H1 (cell line): Measurements from ENCODE around the gene HP1BP3. TPM values are rescaled to one million over a fixed set of nuclear protein-coding genes. Genes with fewer than 3 reads are reported as not detected.

Experiments used
- CTCF ChIA-PET: fragments of 300-600 bp; sonication (Branson Sonifier 250); formaldehyde crosslinking; loops from one replicate; lab custom pipeline; 2021; ENCODE audit not compliant: partially characterized antibody; lab: Charles Lee
- POLR2A ChIA-PET: fragments of 300-600 bp; sonication (Branson Sonifier 250); formaldehyde crosslinking; loops from one replicate; lab custom pipeline; 2021; ENCODE audit warnings: inconsistent platforms; ENCODE audit not compliant: partially characterized antibody; lab: Charles Lee
- DNase-seq, 2 experiments: peaks; one replicate each; pipeline versions ENCODE4 v3.0.0 to v3.0.0-alpha.2; 2010 to 2022; ENCODE audit warnings: low spot score in 2 of 2, low read depth in 1 of 2, mixed read lengths in 1 of 2
- FAIRE-seq: peaks from 2 replicates; lab custom pipeline; 2011; peaks lifted over from hg19 to GRCh38; lab: Jason Lieb, UNC
- H2AFZ ChIP-seq: 2 replicates; pipeline ENCODE4 v1.8.1; 2012; ENCODE audit warnings: low read length, inconsistent platforms
- H2AK5ac ChIP-seq: 2 replicates; pipeline ENCODE4 v1.6.1; 2013; ENCODE audit warnings: low read depth, low read length
- H2BK120ac ChIP-seq: replicated peaks from 2 replicates; pipeline ENCODE3; 2013; ENCODE audit warnings: low read depth, low read length, inconsistent platforms
- H2BK12ac ChIP-seq: 2 replicates; pipeline ENCODE4 v1.6.1; 2013; ENCODE audit warnings: low read depth, low read length
- H2BK15ac ChIP-seq: 2 replicates; pipeline ENCODE4 v1.6.1; 2013; ENCODE audit warnings: low read length
- H2BK20ac ChIP-seq: 2 replicates; pipeline ENCODE4 v1.6.1; 2013; ENCODE audit warnings: low read length
- H2BK5ac ChIP-seq: 2 replicates; pipeline ENCODE4 v1.6.1; 2013; ENCODE audit warnings: low read depth, low read length
- H3K14ac ChIP-seq: 2 replicates; pipeline ENCODE4 v1.6.1; 2013; ENCODE audit warnings: inconsistent platforms; ENCODE audit not compliant: insufficient read length
- H3K18ac ChIP-seq: 2 replicates; pipeline ENCODE4 v1.6.1; 2013; ENCODE audit warnings: low read length; ENCODE audit errors: extremely low read depth
- H3K23ac ChIP-seq: 2 replicates; pipeline ENCODE4 v1.6.1; 2013; ENCODE audit warnings: inconsistent platforms; ENCODE audit not compliant: insufficient read length
- H3K23me2 ChIP-seq: 2 replicates; pipeline ENCODE4 v1.6.1; 2013; ENCODE audit warnings: low read depth, low read length
- H3K27ac ChIP-seq: 2 replicates; pipeline ENCODE4 v1.6.1; 2011; ENCODE audit warnings: low read depth, low read length, inconsistent platforms
- H3K27me3 ChIP-seq, 4 experiments: replicated peaks in 1 of 4; 1 replicate in 1 of 4; 2 replicates in 3 of 4; pipeline versions ENCODE4 v1.6.1 to v1.8.1; 2011 to 2013; ENCODE audit warnings: low read length in 3 of 4, mild to moderate bottlenecking in 3 of 4, inconsistent platforms in 2 of 4, mixed read lengths in 2 of 4, moderate library complexity in 1 of 4; ENCODE audit not compliant: control insufficient read depth in 3 of 4, insufficient read depth in 3 of 4; ENCODE audit errors: extremely low read depth in 1 of 4
- H3K36me3 ChIP-seq, 4 experiments: 2 replicates each; pipeline versions ENCODE4 v1.6.1 to v1.8.1; 2011 to 2013; ENCODE audit warnings: mild to moderate bottlenecking in 4 of 4, low read length in 3 of 4, moderate library complexity in 2 of 4, control low read depth in 1 of 4, inconsistent platforms in 1 of 4; ENCODE audit not compliant: insufficient read depth in 4 of 4, control insufficient read depth in 2 of 4
- H3K4ac ChIP-seq: replicated peaks from 2 replicates; pipeline ENCODE3; 2013; ENCODE audit warnings: low read length, low read depth, mixed read lengths, inconsistent platforms; ENCODE audit not compliant: insufficient read length
- H3K4me1 ChIP-seq, 4 experiments: replicated peaks in 1 of 4; 1 replicate in 1 of 4; 2 replicates in 3 of 4; pipeline versions ENCODE4 v1.6.1 to v1.8.1; 2011 to 2013; ENCODE audit warnings: low read length in 3 of 4, inconsistent platforms in 2 of 4, mixed read lengths in 1 of 4; ENCODE audit not compliant: insufficient read depth in 4 of 4, control insufficient read depth in 3 of 4
- H3K4me2 ChIP-seq, 2 experiments: 2 replicates each; pipeline versions ENCODE4 v1.6.1 to v1.8.1; 2011 to 2013; ENCODE audit warnings: low read depth in 2 of 2, low read length in 2 of 2, control low read depth in 1 of 2, inconsistent platforms in 1 of 2, mild to moderate bottlenecking in 1 of 2; ENCODE audit not compliant: insufficient read depth in 1 of 2
- H3K4me3 ChIP-seq, 4 experiments: fragments of 200-600, 300-600 bp in 1 of 4; sonication (generic), shearing (Covaris generic), sonication (Bioruptor Twin) in 1 of 4; 2 replicates each; pipeline versions ENCODE4 v1.5.1 to v1.8.1; 2011 to 2016; ENCODE audit warnings: low read length in 4 of 4, low read depth in 3 of 4, control low read depth in 2 of 4, inconsistent platforms in 2 of 4, mild to moderate bottlenecking in 2 of 4, mixed read lengths in 1 of 4, moderate library complexity in 1 of 4; ENCODE audit not compliant: insufficient read depth in 2 of 4; ENCODE audit errors: extremely low read depth in 1 of 4
- H3K56ac ChIP-seq: replicated peaks from 2 replicates; pipeline ENCODE3; 2013; ENCODE audit warnings: low read depth, mild to moderate bottlenecking, mixed read lengths, low read length, inconsistent platforms; ENCODE audit not compliant: insufficient read length
- H3K79me1 ChIP-seq: 2 replicates; pipeline ENCODE4 v1.6.1; 2013; ENCODE audit warnings: low read depth, low read length, control low read depth
- H3K79me2 ChIP-seq, 2 experiments: 2 replicates each; pipeline versions ENCODE4 v1.6.1 to v1.8.1; 2012 to 2013; ENCODE audit warnings: low read length in 2 of 2, mild to moderate bottlenecking in 2 of 2, inconsistent platforms in 1 of 2; ENCODE audit not compliant: insufficient read depth in 2 of 2, control insufficient read depth in 1 of 2
- H3K9ac ChIP-seq, 4 experiments: replicated peaks in 1 of 4; 1 replicate in 1 of 4; 2 replicates in 3 of 4; pipeline versions ENCODE4 v1.6.1 to v1.8.1; 2011 to 2013; ENCODE audit warnings: low read depth in 3 of 4, low read length in 3 of 4, control low read depth in 2 of 4, mild to moderate bottlenecking in 2 of 4, moderate library complexity in 2 of 4, inconsistent platforms in 1 of 4; ENCODE audit errors: extremely low read depth in 1 of 4
- H3K9me3 ChIP-seq, 2 experiments: 2 replicates each; pipeline versions ENCODE4 v1.6.1 to v1.8.1; 2012 to 2013; ENCODE audit warnings: mild to moderate bottlenecking in 2 of 2, moderate library complexity in 2 of 2, control low read depth in 1 of 2, inconsistent platforms in 1 of 2, low read depth in 1 of 2, low read length in 1 of 2, mixed read lengths in 1 of 2; ENCODE audit not compliant: insufficient read depth in 2 of 2
- H4K20me1 ChIP-seq, 2 experiments: replicated peaks in 1 of 2; 2 replicates each; pipeline versions ENCODE3 to v1.8.1; 2011 to 2013; ENCODE audit warnings: inconsistent platforms in 2 of 2, low read length in 2 of 2, mild to moderate bottlenecking in 1 of 2; ENCODE audit not compliant: insufficient read depth in 2 of 2, control insufficient read depth in 1 of 2
- H4K5ac ChIP-seq: 2 replicates; pipeline ENCODE4 v1.6.1; 2013; ENCODE audit warnings: low read length, low read depth, mixed read lengths, inconsistent platforms; ENCODE audit not compliant: insufficient read length
- H4K8ac ChIP-seq: 2 replicates; pipeline ENCODE4 v1.8.0; 2013; ENCODE audit warnings: mild to moderate bottlenecking, moderate library complexity, low read length, inconsistent platforms; ENCODE audit not compliant: insufficient read depth; ENCODE audit errors: extremely low read depth
- H4K91ac ChIP-seq: replicated peaks from 2 replicates; pipeline ENCODE3; 2013; ENCODE audit warnings: low read length, mixed read lengths, inconsistent platforms; ENCODE audit not compliant: insufficient read length
- CBX5 ChIP-seq: fragments of 300-800, 300-1000 bp; sonication (generic); IDR thresholded peaks from 2 replicates; pipeline ENCODE4 v1.7.1; 2016; ENCODE audit warnings: antibody characterized with exemption, low read length, low read depth
- CREB1 ChIP-seq: IDR thresholded peaks from 2 replicates; pipeline ENCODE4 v1.6.1; 2012; ENCODE audit warnings: inconsistent platforms
- CTCF ChIP-seq, 3 experiments: IDR thresholded peaks; 1 replicate in 2 of 3; 2 replicates in 1 of 3; pipeline versions ENCODE4 v1.5.1 to v1.6.1; 2011; ENCODE audit warnings: low read length in 3 of 3, mild to moderate bottlenecking in 3 of 3, inconsistent platforms in 2 of 3, low read depth in 1 of 3, moderate library complexity in 1 of 3; ENCODE audit not compliant: insufficient read depth in 1 of 3; ENCODE audit errors: control extremely low read depth in 1 of 3
- NANOG ChIP-seq: IDR thresholded peaks from 2 replicates; pipeline ENCODE4 v1.6.1; 2011; ENCODE audit warnings: low read length, low read depth, mild to moderate bottlenecking, inconsistent platforms; ENCODE audit not compliant: insufficient read depth, poor library complexity, severe bottlenecking
- RFX5 ChIP-seq: IDR thresholded peaks from 2 replicates; pipeline ENCODE4 v1.6.1; 2011; ENCODE audit warnings: low read depth, low read length, improper control_type of control experiment, borderline replicate concordance
- SRF ChIP-seq: IDR thresholded peaks from 2 replicates; pipeline ENCODE4 v1.6.1; 2011; ENCODE audit warnings: mild to moderate bottlenecking, low read depth, low read length, moderate library complexity
- ZNF274 ChIP-seq: IDR thresholded peaks from 2 replicates; pipeline ENCODE4 v1.7.0; 2012; ENCODE audit warnings: low read length, borderline replicate concordance; ENCODE audit errors: extremely low read depth
- polyA plus RNA-seq, 7 experiments: library from polyadenylated mRNA; depleted of rRNA in 3 of 7; stranded (reverse) in 5 of 7; unstranded in 2 of 7; fragments of >200 nt in 5 of 7; fragments of 200-250 nt in 2 of 7; gene quantifications; 1 replicate in 5 of 7; 2 replicates in 1 of 7; 4 replicates in 1 of 7; pipeline versions ENCODE4 v1.2.1 to v1.2.3, GENCODE V29; 2011 to 2013; ENCODE audit warnings: missing spikeins in 2 of 7, mixed read lengths in 2 of 7
- total RNA-seq: library from RNA; stranded (reverse); fragmentation: NEBNext Ultra II Directional; extraction: Animal tissue kit (Norgen Biotek cat#: 25700); gene quantifications from 2 replicates; pipeline ENCODE4 v1.2.1, GENCODE V29; 2021

Gene HP1BP3
- total and polyA plus RNA-seq, 2 of the 8 experiments (the other 6 are each of a cell fraction or from before 2014, with no cell fraction given), result 47.4 to 125 TPM

GRCh38 chr1:20834780-20835179, 47.7 kb upstream of the HP1BP3 start:
- ChIA-PET CTCF (no interaction called here), POLR2A (no interaction called here)
- H2BK15ac ChIP-seq, result no peak overlapping the region
- no peaks in the 10 kb centered on the region for H3K23me2 ChIP-seq
- no peaks in the 10 kb centered on the region for H3K79me1 ChIP-seq
- no peak overlapping the region for H2BK120ac ChIP-seq
- H4K91ac ChIP-seq, result no peak overlapping the region
- no peak overlapping the region for H4K8ac ChIP-seq
- no peak overlapping the region for H3K9ac ChIP-seq
- no peak overlapping the region for H2BK5ac ChIP-seq
- no peaks in the 10 kb centered on the region for H3K79me2 ChIP-seq
- no peak overlapping the region for H3K23ac ChIP-seq
- H3K4me2 ChIP-seq, result no peak overlapping the region
- TF ChIP-seq NANOG (no peak), CREB1 (no peak), CTCF (IDR thresholded peaks at IDR 0.05; ENCODE audit: control extremely low read depth in 1 of 3, insufficient read depth in 1 of 3, low read depth in 1 of 3, low read length in 3 of 3) (no peak), ZNF274 (no peak), SRF (no peak), RFX5 (no peak), CBX5 (no peak)
- H3K27me3 ChIP-seq, result no peaks in the 10 kb centered on the region
- H4K5ac ChIP-seq, result no peak overlapping the region
- H3K14ac ChIP-seq, result no peak overlapping the region
- no peaks in the 10 kb centered on the region for H3K4me1 ChIP-seq
- no peak overlapping the region for H2AK5ac ChIP-seq
- H3K4ac ChIP-seq, result no peak overlapping the region
- no peaks in the 10 kb centered on the region for H4K20me1 ChIP-seq
- no peak overlapping the region for H3K4me3 ChIP-seq
- H3K27ac ChIP-seq, result no peak overlapping the region
- H2BK20ac ChIP-seq, result no peak overlapping the region
- H2AFZ ChIP-seq, result no peak overlapping the region
- H3K18ac ChIP-seq, result no peak overlapping the region
- no peak overlapping the region for H2BK12ac ChIP-seq
- no peaks in the 10 kb centered on the region; a peak in 1 of 8 replicates for H3K36me3 ChIP-seq
- DNase-seq, result no peak
- H3K9me3 ChIP-seq, result no peaks in the 10 kb centered on the region
- H3K56ac ChIP-seq, result no peak overlapping the region
- FAIRE-seq, result no peak
